Vagina (tissue), 2 donors: ENCODE measurements around the gene MPP7. TPM values are rescaled to one million over a fixed set of nuclear protein-coding genes. Genes with fewer than 3 reads are reported as not detected.
"Not testable (repeated sequence)": the region's sequence is repeated elsewhere in the genome, so short reads cannot be mapped to it uniquely, and the experiment has no call there.

Experiments used
- DNase-seq, 2 donors: peaks; one replicate each; pipeline ENCODE4 v3.0.0-alpha.2; 2017; ENCODE audit errors: extremely low spot score in 2 of 2
- H3K27ac ChIP-seq: fragments of 200-600 bp; sonication (generic); one replicate; pipeline ENCODE4 v1.5.1; 2019
- H3K27me3 ChIP-seq: fragments of 200-600 bp; sonication (generic); one replicate; pipeline ENCODE4 v1.5.1; 2019
- H3K36me3 ChIP-seq, 2 donors: fragments of 200-600 bp; sonication (generic); one replicate each; pipeline ENCODE4 v1.5.1; 2017 to 2019
- H3K4me1 ChIP-seq: fragments of 200-600 bp; sonication (generic); one replicate; pipeline ENCODE4 v1.5.1; 2019
- H3K4me3 ChIP-seq, 2 donors: fragments of 200-600 bp; sonication (generic); 1 replicate in 1 of 2; 2 replicates in 1 of 2; pipeline ENCODE4 v1.5.1; 2016 to 2019
- H3K9me3 ChIP-seq: fragments of 200-600 bp; sonication (generic); one replicate; pipeline ENCODE4 v1.5.1; 2019
- CTCF ChIP-seq, 3 experiments: fragments of 450-650 bp in 2 of 3; fragments of 200-600 bp in 1 of 3; sonication (generic) in 1 of 3; IDR thresholded peaks; one replicate each; pipeline ENCODE4 v1.5.1; 2017 to 2019; ENCODE audit warnings: antibody characterized with exemption in 3 of 3, mild to moderate bottlenecking in 2 of 3, moderate library complexity in 2 of 3
- POLR2A ChIP-seq, 2 donors: fragments of 450-650 bp; IDR thresholded peaks; one replicate each; pipeline ENCODE4 v1.6.1; 2017; ENCODE audit warnings: antibody characterized with exemption in 2 of 2, mild to moderate bottlenecking in 2 of 2, moderate library complexity in 2 of 2
- POLR2AphosphoS5 ChIP-seq, 2 donors: sonication (generic); formaldehyde crosslinking; IDR thresholded peaks; one replicate each; pipeline ENCODE4 v1.9.0; 2017; ENCODE audit warnings: antibody characterized with exemption in 2 of 2, mild to moderate bottlenecking in 2 of 2, low read depth in 1 of 2; ENCODE audit not compliant: insufficient read depth in 1 of 2
- intact Hi-C: fragments of 100-400 bp; cut with DNase I; formaldehyde crosslinking; loops from one replicate; pipeline ENCODE4 v1.15.1; 2023
- total RNA-seq: library from RNA; depleted of rRNA; stranded (reverse); fragments of >200 nt; gene quantifications from one replicate; pipeline ENCODE4 v1.2.3, GENCODE V29; 2016

MPP7 gene
- total RNA-seq, 1 donor from 2014 or later = 24.8 TPM

GRCh38 chr10:28326516-28327490 is 23.9 kb upstream of the MPP7 start:
- intact Hi-C loops = no loop called here
- peak overlapping the region; percentile 64 for H3K27ac ChIP-seq
- DNase-seq = no peak
- H3K9me3 ChIP-seq = no peaks in the 10 kb centered on the region
- no peaks in the 10 kb centered on the region for H3K36me3 ChIP-seq
- no peaks in the 10 kb centered on the region for H3K27me3 ChIP-seq
- H3K4me3 ChIP-seq = peak overlapping the region in 1 of 2 donors; percentile 3
- TF ChIP-seq POLR2AphosphoS5 (IDR thresholded peaks at IDR 0.05; ENCODE audit: insufficient read depth in 1 of 2, low read depth in 1 of 2) = peak in 1 of 2 donors; percentile 38
- no peak for TF ChIP-seq CTCF (IDR thresholded peaks at IDR 0.05)
- peaks cover 27% of the 10 kb centered on the region for H3K4me1 ChIP-seq

- no peak overlapping the region for H3K27ac ChIP-seq
- H3K27me3 ChIP-seq = no peaks in the 10 kb centered on the region
- H3K36me3 ChIP-seq = no peaks in the 10 kb centered on the region
- no peak for DNase-seq
- intact Hi-C loops = no loop called here
- TF ChIP-seq CTCF (IDR thresholded peaks at IDR 0.05) (no peak), POLR2A (IDR thresholded peaks at IDR 0.05) (no peak), POLR2AphosphoS5 (IDR thresholded peaks at IDR 0.05; ENCODE audit: insufficient read depth in 1 of 2, low read depth in 1 of 2) (no peak)
- no peaks in the 10 kb centered on the region for H3K4me1 ChIP-seq
- H3K4me3 ChIP-seq = no peak overlapping the region
- no peaks in the 10 kb centered on the region for H3K9me3 ChIP-seq
Measured at GRCh38 chr10:28320799-28321198, 17.9 kb upstream of the MPP7 start.

- Histone ChIP-seq H3K4me1 (no peaks in the 10 kb centered on the region), H3K27me3 (no peaks in the 10 kb centered on the region), H3K4me3 (no peak overlapping the region), H3K27ac (no peak overlapping the region), H3K9me3 (no peaks in the 10 kb centered on the region), H3K36me3 (no peaks in the 10 kb centered on the region)
- DNase-seq = no peak
- intact Hi-C loops = no loop called here
- no peak for TF ChIP-seq POLR2AphosphoS5 (IDR thresholded peaks at IDR 0.05; ENCODE audit: insufficient read depth in 1 of 2, low read depth in 1 of 2)
- no peak for TF ChIP-seq POLR2A (IDR thresholded peaks at IDR 0.05)
- TF ChIP-seq CTCF (IDR thresholded peaks at IDR 0.05) = no peak
Measured at GRCh38 chr10:28320090-28320489, 17.2 kb upstream of the MPP7 start.

GRCh38 chr10:28319061-28319460 is 16.2 kb upstream of the MPP7 start:
- intact Hi-C loops, H3K9me3 ChIP-seq, H3K36me3 ChIP-seq, H3K4me1 ChIP-seq, H3K4me3 ChIP-seq, H3K27me3 ChIP-seq, DNase-seq, H3K27ac ChIP-seq: not testable (repeated sequence)

GRCh38 chr10:28318626-28319025 is 15.8 kb upstream of the MPP7 start:
- H3K9me3 ChIP-seq = no peaks in the 10 kb centered on the region
- H3K4me3 ChIP-seq = no peak overlapping the region
- no peaks in the 10 kb centered on the region for H3K36me3 ChIP-seq
- no peak overlapping the region for H3K27ac ChIP-seq
- intact Hi-C loops = no loop called here
- TF ChIP-seq POLR2AphosphoS5 (IDR thresholded peaks at IDR 0.05; ENCODE audit: insufficient read depth in 1 of 2, low read depth in 1 of 2) = no peak
- TF ChIP-seq POLR2A (IDR thresholded peaks at IDR 0.05) = no peak
- no peak for TF ChIP-seq CTCF (IDR thresholded peaks at IDR 0.05)
- H3K27me3 ChIP-seq = no peaks in the 10 kb centered on the region
- H3K4me1 ChIP-seq = no peaks in the 10 kb centered on the region
- DNase-seq = no peak
